Progenitor cell of endocrine pancreas (in vitro differentiated cells): ENCODE results near the gene PARL. TPM values are rescaled to one million over a fixed set of nuclear protein-coding genes. Genes with fewer than 3 reads are reported as not detected.

ENCODE experiments used
- DNase-seq: peaks from one replicate; pipeline ENCODE4 v3.0.0; 2021; ENCODE audit warnings: low spot score; ENCODE audit not compliant: unreplicated experiment
- H3K27ac Mint-ChIP-seq: 2 replicates; pipeline ENCODE4 v1.8.0; 2021; ENCODE audit warnings: mild to moderate bottlenecking, moderate library complexity, mixed read lengths
- H3K27me3 Mint-ChIP-seq: 2 replicates; pipeline ENCODE4 v1.8.0; 2021; ENCODE audit warnings: mixed read lengths
- H3K36me3 Mint-ChIP-seq: 2 replicates; pipeline ENCODE4 v1.8.0; 2022; ENCODE audit warnings: mixed read lengths; ENCODE audit not compliant: insufficient read depth
- H3K4me1 Mint-ChIP-seq: 2 replicates; pipeline ENCODE4 v1.8.0; 2021; ENCODE audit warnings: low read depth, mixed read lengths
- H3K4me3 Mint-ChIP-seq: 2 replicates; pipeline ENCODE4 v1.8.0; 2021; ENCODE audit warnings: low read depth, mild to moderate bottlenecking, moderate library complexity, mixed read lengths
- H3K9me3 Mint-ChIP-seq: 2 replicates; pipeline ENCODE4 v1.8.0; 2021; ENCODE audit warnings: low read depth, mixed read lengths
- CTCF ChIP-seq: fragments of 200-600 bp; sonication (generic); IDR thresholded peaks from one replicate; pipeline ENCODE4 v1.5.0; 2021; ENCODE audit warnings: antibody characterized with exemption, mild to moderate bottlenecking; ENCODE audit not compliant: unreplicated experiment
- long read RNA-seq: library from polyadenylated mRNA; unstranded; transcript quantifications from one replicate; pipeline ENCODE4 v2.0.0, GENCODE V29; 2020
- total RNA-seq: library from RNA; stranded (reverse); gene quantifications from 2 replicates; pipeline ENCODE4 v1.2.1, GENCODE V29; 2021

Gene PARL, protein sequence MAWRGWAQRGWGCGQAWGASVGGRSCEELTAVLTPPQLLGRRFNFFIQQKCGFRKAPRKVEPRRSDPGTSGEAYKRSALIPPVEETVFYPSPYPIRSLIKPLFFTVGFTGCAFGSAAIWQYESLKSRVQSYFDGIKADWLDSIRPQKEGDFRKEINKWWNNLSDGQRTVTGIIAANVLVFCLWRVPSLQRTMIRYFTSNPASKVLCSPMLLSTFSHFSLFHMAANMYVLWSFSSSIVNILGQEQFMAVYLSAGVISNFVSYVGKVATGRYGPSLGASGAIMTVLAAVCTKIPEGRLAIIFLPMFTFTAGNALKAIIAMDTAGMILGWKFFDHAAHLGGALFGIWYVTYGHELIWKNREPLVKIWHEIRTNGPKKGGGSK
- total RNA-seq, result 51.3 and 54.8 TPM in 2 replicates
- long read RNA-seq, transcript PARL-201 (9 exons, 1,240 nt), result minor isoform, 10 of 80 reads
- long read RNA-seq, transcript PARL-202 (10 exons, 1,414 nt), result major isoform, 61 of 80 reads
- long read RNA-seq, partial matches to known transcripts, result 0 of 80 reads
- long read RNA-seq, other reads (novel, unspliced or antisense), result 4 of 80 reads

- DNase-seq, result peak; percentile 95
- H3K27me3 Mint-ChIP-seq, result peaks cover 13% of the 10 kb centered on the region
- peak within 1 kb of the TSS; percentile 93 for H3K27ac Mint-ChIP-seq
- no peaks in the 10 kb centered on the region for H3K36me3 Mint-ChIP-seq
- peak; percentile 99 for TF ChIP-seq CTCF
- H3K9me3 Mint-ChIP-seq, result no peaks in the 10 kb centered on the region
- peaks cover 18% of the 10 kb centered on the region for H3K4me1 Mint-ChIP-seq
- peak within 1 kb of the TSS; percentile 91 for H3K4me3 Mint-ChIP-seq
Measured at GRCh38 chr3:183884427-183885296, at the start of gene PARL. Gene PARL (minus strand): TSS chr3:183884880. CDS start chr3:183884846, 34 bp downstream.

DNA sequence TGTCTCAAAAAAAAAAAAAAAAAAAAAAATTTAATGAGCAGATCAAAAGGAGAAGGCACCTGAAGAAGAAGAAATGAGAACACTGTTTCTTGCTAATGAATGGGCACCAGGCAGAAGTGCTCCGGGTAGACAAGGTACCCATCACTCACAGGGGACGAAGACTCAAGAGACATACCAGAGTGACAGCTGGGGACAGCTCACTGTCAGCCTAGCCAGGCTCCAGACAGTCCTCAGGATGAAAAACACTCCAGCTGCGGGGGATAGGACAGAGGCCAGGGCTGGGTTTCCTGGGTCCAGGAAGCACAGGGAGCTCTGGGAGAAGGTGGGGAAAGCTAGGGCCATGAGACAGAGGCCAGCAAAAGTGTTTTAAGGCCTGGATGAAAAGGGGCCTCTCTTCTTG lies 48.5 kb upstream of the PARL start:
- Mint-ChIP-seq H3K27me3 (no peaks in the 10 kb centered on the region), H3K36me3 (peaks cover 27% of the 10 kb centered on the region), H3K4me1 (no peaks in the 10 kb centered on the region), H3K4me3 (no peak overlapping the region), H3K27ac (peak overlapping the region; percentile 46), H3K9me3 (no peaks in the 10 kb centered on the region)
- no peak for TF ChIP-seq CTCF
- no peak for DNase-seq

GRCh38 chr3:183931881-183932280 lies 47.2 kb upstream of the PARL start:
- Mint-ChIP-seq H3K27me3 (no peaks in the 10 kb centered on the region), H3K36me3 (peaks cover 25% of the 10 kb centered on the region), H3K9me3 (no peaks in the 10 kb centered on the region), H3K4me3 (no peak overlapping the region), H3K4me1 (no peaks in the 10 kb centered on the region), H3K27ac (no peak overlapping the region)
- no peak for DNase-seq
- no peak for TF ChIP-seq CTCF

DNA sequence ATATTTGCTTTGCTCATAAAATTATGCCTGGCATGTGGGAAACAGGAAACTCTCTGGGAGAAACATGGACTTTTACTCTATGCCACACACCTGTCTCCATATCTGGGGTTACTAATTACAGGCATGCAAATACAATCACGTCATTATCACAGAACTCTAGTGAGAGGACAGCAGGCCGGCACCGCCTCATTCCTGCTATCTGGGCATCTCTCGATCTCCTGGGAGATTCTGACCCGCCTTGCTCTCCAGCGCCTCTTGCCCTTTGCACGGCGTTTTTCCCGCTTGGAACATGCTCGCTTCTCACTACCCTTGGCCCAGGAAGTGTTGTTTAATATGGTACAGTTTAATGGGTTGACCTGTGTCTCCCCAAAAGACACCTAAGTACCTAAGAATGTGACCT lies 45.4 kb upstream of the PARL start:
- TF ChIP-seq CTCF, result no peak
- Mint-ChIP-seq H3K27me3 (no peaks in the 10 kb centered on the region), H3K9me3 (no peaks in the 10 kb centered on the region), H3K36me3 (peaks cover 18% of the 10 kb centered on the region), H3K4me3 (no peak overlapping the region), H3K4me1 (no peaks in the 10 kb centered on the region), H3K27ac (peak overlapping the region; percentile 29)
- DNase-seq, result no peak

- no peak overlapping the region for H3K27ac Mint-ChIP-seq
- no peaks in the 10 kb centered on the region for H3K4me1 Mint-ChIP-seq
- H3K36me3 Mint-ChIP-seq, result peaks cover 22% of the 10 kb centered on the region
- no peak for DNase-seq
- no peaks in the 10 kb centered on the region for H3K27me3 Mint-ChIP-seq
- no peak overlapping the region for H3K4me3 Mint-ChIP-seq
- no peak for TF ChIP-seq CTCF
- no peaks in the 10 kb centered on the region for H3K9me3 Mint-ChIP-seq
Measured at GRCh38 chr3:183927059-183927458, 42.4 kb upstream of the PARL start.
